ENCODE data around the gene YPEL1.

DNA sequence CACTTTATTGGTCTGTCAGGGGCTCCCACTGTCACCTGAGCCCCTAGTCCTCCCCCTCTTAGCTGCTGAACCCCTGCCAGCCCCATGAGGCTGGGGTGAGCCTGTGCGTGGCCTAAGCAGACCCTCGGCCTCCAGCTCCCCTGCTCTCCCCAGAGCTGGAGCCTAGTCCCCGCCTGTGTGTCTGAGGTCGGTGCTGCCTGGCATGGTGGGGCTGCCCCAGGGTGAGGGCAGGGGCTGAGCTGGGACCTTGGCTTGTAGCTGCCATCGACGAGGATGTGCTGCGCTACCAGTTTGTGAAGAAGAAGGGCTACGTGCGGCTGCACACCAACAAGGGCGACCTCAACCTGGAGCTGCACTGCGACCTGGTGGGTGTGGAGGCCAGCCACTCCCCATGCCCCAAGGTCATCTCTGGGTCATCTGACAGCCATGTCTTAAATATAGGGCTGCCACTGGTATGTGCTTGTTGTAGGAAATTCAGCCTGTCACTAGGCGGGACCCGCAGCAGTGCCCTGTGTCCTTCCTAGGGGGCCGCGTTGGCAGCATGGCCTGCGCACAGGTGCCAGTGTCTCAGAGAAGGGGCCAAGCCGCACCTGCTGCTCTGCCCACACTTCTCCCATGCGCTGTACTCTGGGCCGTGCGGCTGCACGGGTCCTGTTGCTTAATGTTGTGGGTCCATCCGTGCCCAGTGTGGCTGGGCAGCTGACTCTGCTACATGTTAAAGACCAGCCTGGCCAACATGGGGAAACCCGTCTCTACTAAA is 48.8 kb downstream of the YPEL1 start:
- TF ChIP-seq, protein P1, sequence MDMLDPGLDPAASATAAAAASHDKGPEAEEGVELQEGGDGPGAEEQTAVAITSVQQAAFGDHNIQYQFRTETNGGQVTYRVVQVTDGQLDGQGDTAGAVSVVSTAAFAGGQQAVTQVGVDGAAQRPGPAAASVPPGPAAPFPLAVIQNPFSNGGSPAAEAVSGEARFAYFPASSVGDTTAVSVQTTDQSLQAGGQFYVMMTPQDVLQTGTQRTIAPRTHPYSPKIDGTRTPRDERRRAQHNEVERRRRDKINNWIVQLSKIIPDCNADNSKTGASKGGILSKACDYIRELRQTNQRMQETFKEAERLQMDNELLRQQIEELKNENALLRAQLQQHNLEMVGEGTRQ (IDR thresholded peaks at IDR 0.05; ENCODE audit: low read length) = no peak
- TF ChIP-seq EZH2 (IDR thresholded peaks at IDR 0.05; ENCODE audit: low read depth, low read length, severe bottlenecking) (no peak), SUZ12 (IDR thresholded peaks at IDR 0.05; ENCODE audit: low read length) (no peak), TBP (IDR thresholded peaks at IDR 0.05; ENCODE audit: low read depth, low read length) (no peak)
- TF ChIP-seq, protein P2, sequence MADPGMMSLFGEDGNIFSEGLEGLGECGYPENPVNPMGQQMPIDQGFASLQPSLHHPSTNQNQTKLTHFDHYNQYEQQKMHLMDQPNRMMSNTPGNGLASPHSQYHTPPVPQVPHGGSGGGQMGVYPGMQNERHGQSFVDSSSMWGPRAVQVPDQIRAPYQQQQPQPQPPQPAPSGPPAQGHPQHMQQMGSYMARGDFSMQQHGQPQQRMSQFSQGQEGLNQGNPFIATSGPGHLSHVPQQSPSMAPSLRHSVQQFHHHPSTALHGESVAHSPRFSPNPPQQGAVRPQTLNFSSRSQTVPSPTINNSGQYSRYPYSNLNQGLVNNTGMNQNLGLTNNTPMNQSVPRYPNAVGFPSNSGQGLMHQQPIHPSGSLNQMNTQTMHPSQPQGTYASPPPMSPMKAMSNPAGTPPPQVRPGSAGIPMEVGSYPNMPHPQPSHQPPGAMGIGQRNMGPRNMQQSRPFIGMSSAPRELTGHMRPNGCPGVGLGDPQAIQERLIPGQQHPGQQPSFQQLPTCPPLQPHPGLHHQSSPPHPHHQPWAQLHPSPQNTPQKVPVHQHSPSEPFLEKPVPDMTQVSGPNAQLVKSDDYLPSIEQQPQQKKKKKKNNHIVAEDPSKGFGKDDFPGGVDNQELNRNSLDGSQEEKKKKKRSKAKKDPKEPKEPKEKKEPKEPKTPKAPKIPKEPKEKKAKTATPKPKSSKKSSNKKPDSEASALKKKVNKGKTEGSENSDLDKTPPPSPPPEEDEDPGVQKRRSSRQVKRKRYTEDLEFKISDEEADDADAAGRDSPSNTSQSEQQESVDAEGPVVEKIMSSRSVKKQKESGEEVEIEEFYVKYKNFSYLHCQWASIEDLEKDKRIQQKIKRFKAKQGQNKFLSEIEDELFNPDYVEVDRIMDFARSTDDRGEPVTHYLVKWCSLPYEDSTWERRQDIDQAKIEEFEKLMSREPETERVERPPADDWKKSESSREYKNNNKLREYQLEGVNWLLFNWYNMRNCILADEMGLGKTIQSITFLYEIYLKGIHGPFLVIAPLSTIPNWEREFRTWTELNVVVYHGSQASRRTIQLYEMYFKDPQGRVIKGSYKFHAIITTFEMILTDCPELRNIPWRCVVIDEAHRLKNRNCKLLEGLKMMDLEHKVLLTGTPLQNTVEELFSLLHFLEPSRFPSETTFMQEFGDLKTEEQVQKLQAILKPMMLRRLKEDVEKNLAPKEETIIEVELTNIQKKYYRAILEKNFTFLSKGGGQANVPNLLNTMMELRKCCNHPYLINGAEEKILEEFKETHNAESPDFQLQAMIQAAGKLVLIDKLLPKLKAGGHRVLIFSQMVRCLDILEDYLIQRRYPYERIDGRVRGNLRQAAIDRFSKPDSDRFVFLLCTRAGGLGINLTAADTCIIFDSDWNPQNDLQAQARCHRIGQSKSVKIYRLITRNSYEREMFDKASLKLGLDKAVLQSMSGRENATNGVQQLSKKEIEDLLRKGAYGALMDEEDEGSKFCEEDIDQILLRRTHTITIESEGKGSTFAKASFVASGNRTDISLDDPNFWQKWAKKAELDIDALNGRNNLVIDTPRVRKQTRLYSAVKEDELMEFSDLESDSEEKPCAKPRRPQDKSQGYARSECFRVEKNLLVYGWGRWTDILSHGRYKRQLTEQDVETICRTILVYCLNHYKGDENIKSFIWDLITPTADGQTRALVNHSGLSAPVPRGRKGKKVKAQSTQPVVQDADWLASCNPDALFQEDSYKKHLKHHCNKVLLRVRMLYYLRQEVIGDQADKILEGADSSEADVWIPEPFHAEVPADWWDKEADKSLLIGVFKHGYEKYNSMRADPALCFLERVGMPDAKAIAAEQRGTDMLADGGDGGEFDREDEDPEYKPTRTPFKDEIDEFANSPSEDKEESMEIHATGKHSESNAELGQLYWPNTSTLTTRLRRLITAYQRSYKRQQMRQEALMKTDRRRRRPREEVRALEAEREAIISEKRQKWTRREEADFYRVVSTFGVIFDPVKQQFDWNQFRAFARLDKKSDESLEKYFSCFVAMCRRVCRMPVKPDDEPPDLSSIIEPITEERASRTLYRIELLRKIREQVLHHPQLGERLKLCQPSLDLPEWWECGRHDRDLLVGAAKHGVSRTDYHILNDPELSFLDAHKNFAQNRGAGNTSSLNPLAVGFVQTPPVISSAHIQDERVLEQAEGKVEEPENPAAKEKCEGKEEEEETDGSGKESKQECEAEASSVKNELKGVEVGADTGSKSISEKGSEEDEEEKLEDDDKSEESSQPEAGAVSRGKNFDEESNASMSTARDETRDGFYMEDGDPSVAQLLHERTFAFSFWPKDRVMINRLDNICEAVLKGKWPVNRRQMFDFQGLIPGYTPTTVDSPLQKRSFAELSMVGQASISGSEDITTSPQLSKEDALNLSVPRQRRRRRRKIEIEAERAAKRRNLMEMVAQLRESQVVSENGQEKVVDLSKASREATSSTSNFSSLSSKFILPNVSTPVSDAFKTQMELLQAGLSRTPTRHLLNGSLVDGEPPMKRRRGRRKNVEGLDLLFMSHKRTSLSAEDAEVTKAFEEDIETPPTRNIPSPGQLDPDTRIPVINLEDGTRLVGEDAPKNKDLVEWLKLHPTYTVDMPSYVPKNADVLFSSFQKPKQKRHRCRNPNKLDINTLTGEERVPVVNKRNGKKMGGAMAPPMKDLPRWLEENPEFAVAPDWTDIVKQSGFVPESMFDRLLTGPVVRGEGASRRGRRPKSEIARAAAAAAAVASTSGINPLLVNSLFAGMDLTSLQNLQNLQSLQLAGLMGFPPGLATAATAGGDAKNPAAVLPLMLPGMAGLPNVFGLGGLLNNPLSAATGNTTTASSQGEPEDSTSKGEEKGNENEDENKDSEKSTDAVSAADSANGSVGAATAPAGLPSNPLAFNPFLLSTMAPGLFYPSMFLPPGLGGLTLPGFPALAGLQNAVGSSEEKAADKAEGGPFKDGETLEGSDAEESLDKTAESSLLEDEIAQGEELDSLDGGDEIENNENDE (IDR thresholded peaks at IDR 0.05; ENCODE audit: insufficient replicate concordance, low read length) = no peak
- TF ChIP-seq, protein P3, sequence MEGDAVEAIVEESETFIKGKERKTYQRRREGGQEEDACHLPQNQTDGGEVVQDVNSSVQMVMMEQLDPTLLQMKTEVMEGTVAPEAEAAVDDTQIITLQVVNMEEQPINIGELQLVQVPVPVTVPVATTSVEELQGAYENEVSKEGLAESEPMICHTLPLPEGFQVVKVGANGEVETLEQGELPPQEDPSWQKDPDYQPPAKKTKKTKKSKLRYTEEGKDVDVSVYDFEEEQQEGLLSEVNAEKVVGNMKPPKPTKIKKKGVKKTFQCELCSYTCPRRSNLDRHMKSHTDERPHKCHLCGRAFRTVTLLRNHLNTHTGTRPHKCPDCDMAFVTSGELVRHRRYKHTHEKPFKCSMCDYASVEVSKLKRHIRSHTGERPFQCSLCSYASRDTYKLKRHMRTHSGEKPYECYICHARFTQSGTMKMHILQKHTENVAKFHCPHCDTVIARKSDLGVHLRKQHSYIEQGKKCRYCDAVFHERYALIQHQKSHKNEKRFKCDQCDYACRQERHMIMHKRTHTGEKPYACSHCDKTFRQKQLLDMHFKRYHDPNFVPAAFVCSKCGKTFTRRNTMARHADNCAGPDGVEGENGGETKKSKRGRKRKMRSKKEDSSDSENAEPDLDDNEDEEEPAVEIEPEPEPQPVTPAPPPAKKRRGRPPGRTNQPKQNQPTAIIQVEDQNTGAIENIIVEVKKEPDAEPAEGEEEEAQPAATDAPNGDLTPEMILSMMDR (IDR thresholded peaks at IDR 0.05; ENCODE audit: control extremely low read depth in 1 of 3, insufficient read depth in 1 of 3, low read depth in 1 of 3, low read length in 3 of 3) = no peak

Data from H1 (cell line).